BJ (cell line): ENCODE data around the gene RXFP4. TPM values are rescaled to one million over a fixed set of nuclear protein-coding genes. Genes with fewer than 3 reads are reported as not detected.

Experiments
- CTCF ChIA-PET: fragments of 350-600 bp; formaldehyde crosslinking; extraction: SDS; loops from one replicate; lab custom pipeline; 2021; ENCODE audit warnings: antibody characterized with exemption, inconsistent platforms; lab: Yijun Ruan, JAX
- POLR2A ChIA-PET: fragments of 300-600 bp; sonication (Branson Sonifier 250); formaldehyde crosslinking; extraction: SDS; loops from one replicate; lab custom pipeline; 2021; ENCODE audit warnings: antibody characterized with exemption; lab: Charles Lee
- DNase-seq: peaks from one replicate; pipeline ENCODE4 v3.0.0-alpha.2; 2011; ENCODE audit warnings: low read depth
- H3K27me3 ChIP-seq: 2 replicates; pipeline ENCODE4 v1.6.0; 2011; ENCODE audit warnings: low read length; ENCODE audit not compliant: control insufficient read depth, insufficient read depth
- H3K36me3 ChIP-seq: 2 replicates; pipeline ENCODE4 v1.5.1; 2011; ENCODE audit warnings: low read length; ENCODE audit not compliant: control insufficient read depth, insufficient read depth
- H3K4me3 ChIP-seq: 2 replicates; pipeline ENCODE4 v1.5.1; 2011; ENCODE audit warnings: low read depth, mild to moderate bottlenecking, control low read depth, low read length
- CTCF ChIP-seq: IDR thresholded peaks from 2 replicates; pipeline ENCODE4 v1.5.1; 2011; ENCODE audit warnings: low read depth, mild to moderate bottlenecking, control low read depth, inconsistent platforms, low read length, moderate library complexity; ENCODE audit not compliant: insufficient read depth
- polyA plus RNA-seq: library from polyadenylated mRNA; depleted of rRNA; stranded (reverse); fragments of >200 nt; gene quantifications from 2 replicates; pipeline ENCODE4 v1.2.3, GENCODE V29; 2011

RXFP4 gene
- polyA plus RNA-seq, 1 experiment = not detected

DNA sequence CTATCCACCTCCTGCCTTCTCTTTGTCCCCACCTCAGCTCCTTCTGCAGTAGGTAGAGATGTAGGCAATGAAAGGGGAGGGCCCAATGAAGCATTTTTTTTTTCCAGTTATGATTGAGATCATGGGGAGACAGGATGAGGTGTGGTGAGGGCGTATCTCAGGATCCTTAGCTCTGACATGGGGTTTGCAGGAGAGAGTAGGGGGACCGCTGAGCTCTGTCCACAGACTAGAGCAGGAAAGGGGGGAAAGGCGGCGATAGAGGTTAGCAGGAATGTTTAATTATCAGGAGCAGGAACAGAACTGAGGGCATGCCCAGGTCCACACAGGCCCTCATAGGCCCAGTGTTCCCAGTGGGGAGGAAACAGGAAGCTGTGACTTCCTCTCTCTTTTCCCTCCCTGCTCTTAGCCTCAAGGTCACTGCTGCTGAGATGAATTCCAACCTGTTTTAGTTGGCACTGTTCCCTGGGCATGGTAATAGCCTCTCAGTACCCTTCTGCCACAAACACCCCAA lies 901 bp upstream of the RXFP4 start:
- POLR2A ChIA-PET = interaction anchor here (0.5 kb wide), 1 partner anchor 33 kb away, joined by 5 read pairs; no protein-coding TSS in a partner anchor
- Histone ChIP-seq H3K4me3 (no peak overlapping the region), H3K27me3 (no peaks in the 10 kb centered on the region), H3K36me3 (no peaks in the 10 kb centered on the region)
- DNase-seq = no peak
- TF ChIP-seq CTCF = no peak
- CTCF ChIA-PET = interaction anchor here (0.6 to 4.6 kb wide), 6 partner anchors 28 to 128 kb away, joined by 3 to 57 read pairs (median 4); no protein-coding TSS in a partner anchor

DNA sequence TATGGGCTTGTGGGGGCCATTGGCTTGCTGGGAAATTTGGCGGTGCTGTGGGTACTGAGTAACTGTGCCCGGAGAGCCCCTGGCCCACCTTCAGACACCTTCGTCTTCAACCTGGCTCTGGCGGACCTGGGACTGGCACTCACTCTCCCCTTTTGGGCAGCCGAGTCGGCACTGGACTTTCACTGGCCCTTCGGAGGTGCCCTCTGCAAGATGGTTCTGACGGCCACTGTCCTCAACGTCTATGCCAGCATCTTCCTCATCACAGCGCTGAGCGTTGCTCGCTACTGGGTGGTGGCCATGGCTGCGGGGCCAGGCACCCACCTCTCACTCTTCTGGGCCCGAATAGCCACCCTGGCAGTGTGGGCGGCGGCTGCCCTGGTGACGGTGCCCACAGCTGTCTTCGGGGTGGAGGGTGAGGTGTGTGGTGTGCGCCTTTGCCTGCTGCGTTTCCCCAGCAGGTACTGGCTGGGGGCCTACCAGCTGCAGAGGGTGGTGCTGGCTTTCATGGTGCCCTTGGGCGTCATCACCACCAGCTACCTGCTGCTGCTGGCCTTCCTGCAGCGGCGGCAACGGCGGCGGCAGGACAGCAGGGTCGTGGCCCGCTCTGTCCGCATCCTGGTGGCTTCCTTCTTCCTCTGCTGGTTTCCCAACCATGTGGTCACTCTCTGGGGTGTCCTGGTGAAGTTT lies 550 bp downstream of the RXFP4 start:
- CTCF ChIA-PET = interaction anchor here (1.3 kb wide), 1 partner anchor 33 kb away, joined by 5 read pairs; no protein-coding TSS in a partner anchor
- no peak for DNase-seq
- Histone ChIP-seq H3K36me3 (peaks cover 11% of the 10 kb centered on the region), H3K4me3 (no peak overlapping the region), H3K27me3 (no peaks in the 10 kb centered on the region)
- POLR2A ChIA-PET = no interaction called here
- TF ChIP-seq CTCF = no peak

DNA sequence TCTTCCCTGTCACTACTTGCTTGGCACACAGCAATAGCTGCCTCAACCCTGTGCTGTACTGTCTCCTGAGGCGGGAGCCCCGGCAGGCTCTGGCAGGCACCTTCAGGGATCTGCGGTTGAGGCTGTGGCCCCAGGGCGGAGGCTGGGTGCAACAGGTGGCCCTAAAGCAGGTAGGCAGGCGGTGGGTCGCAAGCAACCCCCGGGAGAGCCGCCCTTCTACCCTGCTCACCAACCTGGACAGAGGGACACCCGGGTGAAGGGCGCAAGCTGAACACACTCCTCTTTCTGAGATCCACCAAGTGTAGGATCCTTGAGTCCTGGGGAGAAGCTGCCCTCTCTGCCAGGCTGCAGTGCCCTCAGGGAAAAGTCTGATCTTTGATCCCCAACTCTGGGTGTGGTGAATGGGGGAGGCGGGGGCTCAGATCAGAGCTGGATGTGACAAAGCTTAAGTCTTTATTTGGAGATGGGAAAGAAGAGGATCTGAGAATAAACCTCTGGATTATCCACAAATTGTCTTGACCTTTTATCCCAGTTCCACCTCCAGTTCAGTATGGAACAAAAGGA lies 1.2 kb downstream of the RXFP4 start:
- no peak for TF ChIP-seq CTCF
- Histone ChIP-seq H3K4me3 (no peak overlapping the region), H3K36me3 (peaks cover 17% of the 10 kb centered on the region), H3K27me3 (no peaks in the 10 kb centered on the region)
- CTCF ChIA-PET = interaction anchor here (1.2 to 1.3 kb wide), 2 partner anchors 32 to 124 kb away, joined by 4 to 5 read pairs; no protein-coding TSS in a partner anchor
- no peak for DNase-seq
- POLR2A ChIA-PET = no interaction called here

DNA sequence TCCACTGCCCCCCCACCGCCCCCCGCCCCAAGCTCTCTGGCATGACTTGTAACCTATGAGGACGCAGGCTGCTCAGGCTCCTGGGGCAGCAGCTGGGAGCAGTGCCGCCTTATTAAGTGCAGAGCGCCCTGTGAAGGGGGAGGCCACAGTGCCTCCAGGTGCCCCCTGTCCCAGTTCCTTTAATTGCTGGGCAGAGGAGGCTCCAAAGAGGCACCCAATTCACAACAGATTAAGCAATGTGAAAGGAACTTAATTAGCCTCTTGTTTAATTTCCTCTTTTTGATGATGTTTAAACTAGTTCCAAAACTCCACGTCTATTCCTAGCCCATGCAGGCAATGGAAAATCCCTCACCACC lies 3.0 kb downstream of the RXFP4 start:
- H3K27me3 ChIP-seq = no peaks in the 10 kb centered on the region
- DNase-seq = no peak
- no peak for TF ChIP-seq CTCF
- POLR2A ChIA-PET = interaction anchor here (0.6 kb wide), 1 partner anchor 12 kb away, joined by 7 read pairs; no protein-coding TSS in a partner anchor
- CTCF ChIA-PET = interaction anchor here (0.8 to 2.0 kb wide), 7 partner anchors 10 to 57 kb away, joined by 3 to 9 read pairs (median 4); partner anchors contain the start of gene KHDC4
- peaks cover 24% of the 10 kb centered on the region for H3K36me3 ChIP-seq
- H3K4me3 ChIP-seq = no peak overlapping the region

GRCh38 chr1:155946633-155947219 lies 5.3 kb downstream of the RXFP4 start:
- ChIA-PET CTCF (interaction anchor here (0.8 kb wide), 1 partner anchor 44 kb away, joined by 3 read pairs; no protein-coding TSS in a partner anchor), POLR2A (no interaction called here)
- Histone ChIP-seq H3K36me3 (peaks cover 43% of the 10 kb centered on the region), H3K4me3 (no peak overlapping the region), H3K27me3 (no peaks in the 10 kb centered on the region)
- no peak for DNase-seq
- TF ChIP-seq CTCF = no peak
